B cell (primary cell): Measurements from ENCODE around the gene PPOX.

Source experiments
- EZH2 ChIP-seq: IDR thresholded peaks from 2 replicates; pipeline ENCODE4 v1.6.1; 2012; ENCODE audit warnings: borderline replicate concordance, low read depth, mild to moderate bottlenecking, moderate library complexity, low read length; ENCODE audit not compliant: insufficient read depth, poor library complexity, severe bottlenecking
- TF ChIP-seq, protein P1 (sequence below): fragments of 200-600 bp; IDR thresholded peaks from one replicate; pipeline ENCODE4 v1.8.0; 2022; ENCODE audit warnings: antibody characterized with exemption, mild to moderate bottlenecking

DNA sequence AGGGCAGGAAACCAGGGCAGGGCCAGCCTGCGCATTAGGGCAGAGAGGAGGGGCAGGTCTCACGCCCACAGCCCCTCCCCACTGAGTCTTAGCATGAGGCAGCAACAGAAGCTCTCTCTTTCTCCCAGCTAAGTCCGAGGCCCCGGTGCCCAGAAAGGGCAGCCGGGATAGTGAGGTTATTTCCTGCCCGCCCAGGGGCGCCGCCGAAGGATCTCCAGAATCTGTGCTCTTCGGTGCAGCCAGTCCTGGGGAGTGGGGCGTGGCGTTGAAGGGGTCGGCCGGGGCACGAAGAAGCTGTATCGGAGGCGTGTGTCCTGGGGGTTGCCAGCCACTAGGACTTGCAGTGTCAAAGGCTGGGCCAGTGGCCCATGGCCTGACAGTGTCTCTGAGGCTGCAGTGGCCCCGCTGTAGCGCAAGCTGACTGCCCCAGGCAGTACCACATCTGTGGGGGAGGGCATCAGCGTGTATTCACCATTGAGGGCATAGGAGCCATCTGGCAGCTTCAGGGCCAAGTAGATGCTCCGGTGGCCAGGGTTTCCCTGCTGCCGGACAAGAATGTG is 24.8 kb downstream of the PPOX start:
- TF ChIP-seq, protein P1, sequence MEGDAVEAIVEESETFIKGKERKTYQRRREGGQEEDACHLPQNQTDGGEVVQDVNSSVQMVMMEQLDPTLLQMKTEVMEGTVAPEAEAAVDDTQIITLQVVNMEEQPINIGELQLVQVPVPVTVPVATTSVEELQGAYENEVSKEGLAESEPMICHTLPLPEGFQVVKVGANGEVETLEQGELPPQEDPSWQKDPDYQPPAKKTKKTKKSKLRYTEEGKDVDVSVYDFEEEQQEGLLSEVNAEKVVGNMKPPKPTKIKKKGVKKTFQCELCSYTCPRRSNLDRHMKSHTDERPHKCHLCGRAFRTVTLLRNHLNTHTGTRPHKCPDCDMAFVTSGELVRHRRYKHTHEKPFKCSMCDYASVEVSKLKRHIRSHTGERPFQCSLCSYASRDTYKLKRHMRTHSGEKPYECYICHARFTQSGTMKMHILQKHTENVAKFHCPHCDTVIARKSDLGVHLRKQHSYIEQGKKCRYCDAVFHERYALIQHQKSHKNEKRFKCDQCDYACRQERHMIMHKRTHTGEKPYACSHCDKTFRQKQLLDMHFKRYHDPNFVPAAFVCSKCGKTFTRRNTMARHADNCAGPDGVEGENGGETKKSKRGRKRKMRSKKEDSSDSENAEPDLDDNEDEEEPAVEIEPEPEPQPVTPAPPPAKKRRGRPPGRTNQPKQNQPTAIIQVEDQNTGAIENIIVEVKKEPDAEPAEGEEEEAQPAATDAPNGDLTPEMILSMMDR: no peak
- no peak for TF ChIP-seq EZH2
